ENCODE results near the gene URB2. TPM values are rescaled to one million over a fixed set of nuclear protein-coding genes. Genes with fewer than 3 reads are reported as not detected.

The URB2 gene
- total and polyA plus RNA-seq, 2 donors (not counting 1 experiment from before 2014, with no cell fraction given), result 5.4 to 9.6 TPM

DNA sequence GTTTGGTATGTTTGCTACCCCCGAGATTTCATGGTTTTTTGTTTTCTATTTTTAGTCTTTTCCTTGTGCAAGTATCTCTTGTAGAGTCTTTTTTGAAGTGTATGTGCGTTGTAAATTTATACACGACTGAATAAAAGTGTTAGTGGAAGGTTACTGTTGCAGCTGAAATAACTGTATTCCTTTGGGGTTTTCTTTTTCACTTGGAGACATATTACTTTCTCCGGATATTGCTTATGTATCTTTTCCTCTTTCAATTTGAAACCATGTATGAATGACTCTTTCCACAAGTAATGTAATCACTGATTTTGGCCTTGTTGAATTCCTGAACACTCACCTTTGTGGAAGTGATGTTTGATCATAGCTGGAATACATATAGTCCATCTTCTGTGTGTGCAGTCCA, 956 bp downstream of the URB2 start:
- Histone ChIP-seq H3K36me3 (replicated peaks in 1 of 2; ENCODE audit: control extremely low read depth in 1 of 2, control insufficient read depth in 1 of 2, extremely low read depth in 1 of 2, insufficient read depth in 2 of 2, low read length in 1 of 2) (peaks cover 0 to under 1% of the 10 kb centered on the region in 2 experiments), H3K4me2 (replicated peaks; ENCODE audit: low read depth, low read length, poor library complexity, severe bottlenecking) (peak overlapping the region; percentile 78), H3K9me3 (ENCODE audit: control extremely low read depth in 1 of 3, control insufficient read depth in 2 of 3, insufficient read depth in 1 of 3, low read length in 2 of 3) (no peaks in the 10 kb centered on the region), H4K20me1 (ENCODE audit: control insufficient read depth, insufficient read depth, low read length, poor library complexity, severe bottlenecking) (peaks cover 23% of the 10 kb centered on the region), H3K4me3 (ENCODE audit: control extremely low read depth in 1 of 5, extremely low read depth in 1 of 5, insufficient read depth in 1 of 5, low read depth in 2 of 5, low read length in 4 of 5) (peak overlapping the region in 3 of 5 experiments; percentile 18 to 86 (median 70)), H3K27ac (ENCODE audit: low read length in 2 of 2) (peak overlapping the region in 1 of 2 donors; percentile 82), H3K79me2 (ENCODE audit: control insufficient read depth, insufficient read depth, low read length) (peaks cover 68% of the 10 kb centered on the region), H2AFZ (ENCODE audit: insufficient read depth, low read depth, low read length, poor library complexity, severe bottlenecking) (peak overlapping the region; percentile 85), H3K27me3 (replicated peaks in 1 of 4; ENCODE audit: control extremely low read depth in 1 of 4, control insufficient read depth in 3 of 4, insufficient read depth in 4 of 4, low read length in 3 of 4) (no peaks in the 10 kb centered on the region), H3K9ac (ENCODE audit: low read length) (peak overlapping the region; percentile 76), H3K4me1 (ENCODE audit: control insufficient read depth in 2 of 2, insufficient read depth in 2 of 2, low read length in 2 of 2) (peaks cover 25 to 28% of the 10 kb centered on the region in 2 donors)
- Mint-ChIP-seq H3K27me3 (no peaks in the 10 kb centered on the region), H3K9me3 (ENCODE audit: insufficient read depth) (no peaks in the 10 kb centered on the region), H3K27ac (peak overlapping the region; percentile 93), H3K4me1 (peaks cover 49% of the 10 kb centered on the region), H3K4me3 (peak overlapping the region; percentile 98)
- intact Hi-C loops (cut with micrococcal nuclease), result loop anchor here (5.0 kb wide), 2 partner anchors 1220 to 1350 kb away; partner anchors contain the start of genes ARV1, TRIM11 and TTC13
- no CpG with 5 or more reads among the region's 4 CpGs for WGBS (ENCODE audit: insufficient coverage)
- ChIA-PET CTCF (interaction anchor here (4.5 kb wide), 1 partner anchor 69 kb away, joined by 38 read pairs; the partner anchor contains the start of gene ABCB10), POLR2A (interaction anchor here (0.8 to 3.0 kb wide), 4 partner anchors 7 to 680 kb away, joined by 3 to 22 read pairs (median 3); partner anchors contain the start of gene ABCB10)
- TF ChIP-seq, protein P1, sequence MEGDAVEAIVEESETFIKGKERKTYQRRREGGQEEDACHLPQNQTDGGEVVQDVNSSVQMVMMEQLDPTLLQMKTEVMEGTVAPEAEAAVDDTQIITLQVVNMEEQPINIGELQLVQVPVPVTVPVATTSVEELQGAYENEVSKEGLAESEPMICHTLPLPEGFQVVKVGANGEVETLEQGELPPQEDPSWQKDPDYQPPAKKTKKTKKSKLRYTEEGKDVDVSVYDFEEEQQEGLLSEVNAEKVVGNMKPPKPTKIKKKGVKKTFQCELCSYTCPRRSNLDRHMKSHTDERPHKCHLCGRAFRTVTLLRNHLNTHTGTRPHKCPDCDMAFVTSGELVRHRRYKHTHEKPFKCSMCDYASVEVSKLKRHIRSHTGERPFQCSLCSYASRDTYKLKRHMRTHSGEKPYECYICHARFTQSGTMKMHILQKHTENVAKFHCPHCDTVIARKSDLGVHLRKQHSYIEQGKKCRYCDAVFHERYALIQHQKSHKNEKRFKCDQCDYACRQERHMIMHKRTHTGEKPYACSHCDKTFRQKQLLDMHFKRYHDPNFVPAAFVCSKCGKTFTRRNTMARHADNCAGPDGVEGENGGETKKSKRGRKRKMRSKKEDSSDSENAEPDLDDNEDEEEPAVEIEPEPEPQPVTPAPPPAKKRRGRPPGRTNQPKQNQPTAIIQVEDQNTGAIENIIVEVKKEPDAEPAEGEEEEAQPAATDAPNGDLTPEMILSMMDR (IDR thresholded peaks at IDR 0.05), result no peak
- TF ChIP-seq EZH2 (IDR thresholded peaks at IDR 0.05; ENCODE audit: borderline replicate concordance, insufficient read depth, low read depth, low read length, poor library complexity, severe bottlenecking), result no peak
- no peak for ATAC-seq (ENCODE audit: low read depth)
- DNase-seq, result no peak

DNA sequence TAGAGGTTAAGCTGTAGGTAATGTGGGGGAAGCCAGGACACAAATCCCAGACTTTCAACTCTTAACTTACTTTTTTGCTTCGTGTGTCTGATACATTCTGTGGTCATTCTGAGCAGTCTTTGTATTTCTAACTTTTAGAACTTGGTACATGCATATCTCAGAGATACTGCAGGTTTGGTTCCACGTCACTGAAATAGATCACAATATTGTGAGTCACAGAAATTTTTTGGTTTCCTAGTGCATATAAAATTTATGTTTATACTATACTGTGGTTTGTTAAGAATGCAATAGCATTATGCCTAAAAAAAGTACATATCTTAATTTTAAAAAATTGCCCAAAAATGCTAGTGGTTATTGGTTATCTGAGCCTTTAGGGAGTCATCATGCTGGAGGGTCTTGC, 3.2 kb downstream of the URB2 start:
- Histone ChIP-seq H3K4me2 (replicated peaks; ENCODE audit: low read depth, low read length, poor library complexity, severe bottlenecking) (no peak overlapping the region), H3K27ac (ENCODE audit: low read length in 2 of 2) (no peak overlapping the region), H3K9me3 (ENCODE audit: control extremely low read depth in 1 of 3, control insufficient read depth in 2 of 3, insufficient read depth in 1 of 3, low read length in 2 of 3) (no peaks in the 10 kb centered on the region), H3K9ac (ENCODE audit: low read length) (no peak overlapping the region), H4K20me1 (ENCODE audit: control insufficient read depth, insufficient read depth, low read length, poor library complexity, severe bottlenecking) (peaks cover 14% of the 10 kb centered on the region), H3K79me2 (ENCODE audit: control insufficient read depth, insufficient read depth, low read length) (peaks cover 47% of the 10 kb centered on the region), H2AFZ (ENCODE audit: insufficient read depth, low read depth, low read length, poor library complexity, severe bottlenecking) (no peak overlapping the region), H3K36me3 (replicated peaks in 1 of 2; ENCODE audit: control extremely low read depth in 1 of 2, control insufficient read depth in 1 of 2, extremely low read depth in 1 of 2, insufficient read depth in 2 of 2, low read length in 1 of 2) (peaks cover 0 to 9% of the 10 kb centered on the region in 2 experiments), H3K4me1 (ENCODE audit: control insufficient read depth in 2 of 2, insufficient read depth in 2 of 2, low read length in 2 of 2) (peaks cover 19 to 22% of the 10 kb centered on the region in 2 donors), H3K27me3 (replicated peaks in 1 of 4; ENCODE audit: control extremely low read depth in 1 of 4, control insufficient read depth in 3 of 4, insufficient read depth in 4 of 4, low read length in 3 of 4) (no peaks in the 10 kb centered on the region), H3K4me3 (ENCODE audit: control extremely low read depth in 1 of 5, extremely low read depth in 1 of 5, insufficient read depth in 1 of 5, low read depth in 2 of 5, low read length in 4 of 5) (no peak overlapping the region)
- no peak overlapping the region for H3K4me3 Mint-ChIP-seq
- WGBS (ENCODE audit: insufficient coverage), result no CpG with 5 or more reads among the region's 2 CpGs
- ChIA-PET CTCF (interaction anchor here (1.2 kb wide), 1 partner anchor 70 kb away, joined by 3 read pairs; the partner anchor contains the start of gene ABCB10), POLR2A (interaction anchor here (1.9 kb wide), 1 partner anchor 71 kb away, joined by 5 read pairs; the partner anchor contains the start of gene ABCB10)
- no peak overlapping the region for H3K27ac Mint-ChIP-seq
- no peaks in the 10 kb centered on the region for H3K9me3 Mint-ChIP-seq (ENCODE audit: insufficient read depth)
- H3K4me1 Mint-ChIP-seq, result peaks cover 35% of the 10 kb centered on the region
- no peak for ATAC-seq (ENCODE audit: low read depth)
- H3K27me3 Mint-ChIP-seq, result no peaks in the 10 kb centered on the region
- DNase-seq, result no peak
- TF ChIP-seq, protein P1 (IDR thresholded peaks at IDR 0.05), result no peak
- no peak for TF ChIP-seq EZH2 (IDR thresholded peaks at IDR 0.05; ENCODE audit: borderline replicate concordance, insufficient read depth, low read depth, low read length, poor library complexity, severe bottlenecking)
- intact Hi-C loops (cut with micrococcal nuclease), result loop anchor here (5.0 kb wide), 2 partner anchors 1222 to 1348 kb away; partner anchors contain the start of genes ARV1, TRIM11 and TTC13
